Ascending aorta (tissue), 2 donors: Measurements from ENCODE around the gene MSRB3. TPM values are rescaled to one million over a fixed set of nuclear protein-coding genes. Genes with fewer than 3 reads are reported as not detected.
"Not testable (repeated sequence)": the region's sequence is repeated elsewhere in the genome, so short reads cannot be mapped to it uniquely, and the experiment has no call there.

Experiments
- DNase-seq, 2 donors: peaks; one replicate each; pipeline ENCODE4 v3.0.0-alpha.2; 2019; ENCODE audit warnings: low spot score in 2 of 2
- H3K27ac ChIP-seq, 2 donors: fragments of 200-600 bp; sonication (generic); one replicate each; pipeline ENCODE4 v1.5.1; 2016 to 2017; ENCODE audit warnings: mild to moderate bottlenecking in 1 of 2
- H3K27me3 ChIP-seq: fragments of 200-600 bp; sonication (generic); one replicate; pipeline ENCODE4 v1.5.1; 2017
- H3K36me3 ChIP-seq, 2 donors: fragments of 200-600 bp; sonication (generic); one replicate each; pipeline ENCODE4 v1.5.1; 2016
- H3K4me1 ChIP-seq, 2 donors: fragments of 200-600 bp; sonication (generic); one replicate each; pipeline ENCODE4 v1.5.1; 2016 to 2017; ENCODE audit warnings: mild to moderate bottlenecking in 1 of 2
- H3K4me3 ChIP-seq, 2 donors: fragments of 200-600 bp; sonication (generic); one replicate each; pipeline ENCODE4 v1.5.1; 2016 to 2017; ENCODE audit warnings: mild to moderate bottlenecking in 1 of 2
- H3K9me3 ChIP-seq, 2 donors: fragments of 200-600 bp; sonication (generic); one replicate each; pipeline ENCODE4 v1.5.1; 2016
- intact Hi-C: fragments of 100-400 bp; cut with DNase I; formaldehyde crosslinking; loops from one replicate; pipeline ENCODE4 v1.15.1; 2023
- total RNA-seq: library from RNA; depleted of rRNA; stranded (reverse); fragments of >200 nt; gene quantifications from one replicate; pipeline ENCODE4 v1.1.0, GENCODE V29; 2016
- TF ChIP-seq, protein P1 (sequence below), 3 experiments: fragments of 200-600 bp in 2 of 3; fragments of 450-650 bp in 1 of 3; sonication (generic) in 2 of 3; IDR thresholded peaks; one replicate each; pipeline ENCODE4 v1.5.1; 2016 to 2019; ENCODE audit warnings: antibody characterized with exemption in 3 of 3, mild to moderate bottlenecking in 1 of 3, moderate library complexity in 1 of 3

Gene MSRB3
- total RNA-seq, 1 donor from 2014 or later: 79.4 TPM

DNA sequence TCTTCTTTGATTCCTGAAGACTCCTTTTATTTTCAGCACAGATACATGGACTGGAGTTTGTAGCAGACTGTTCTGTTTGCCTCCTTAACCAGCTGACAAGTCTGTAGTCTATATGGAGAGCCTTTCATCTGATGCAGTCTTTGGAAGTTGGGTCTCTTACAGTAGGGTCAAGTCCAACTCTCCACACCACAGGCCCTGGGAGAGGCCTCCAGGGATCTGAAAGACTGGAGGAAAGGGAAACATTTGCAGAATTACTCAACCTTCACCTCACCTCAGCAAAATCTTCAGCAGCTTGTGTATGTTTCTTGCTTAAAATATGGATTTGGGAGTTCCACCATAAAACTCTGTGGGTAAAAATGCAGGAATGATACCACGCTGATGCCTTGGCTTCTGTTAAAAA is 188.4 kb downstream of the MSRB3 start:
- intact Hi-C loops: no loop called here
- TF ChIP-seq, protein P1, sequence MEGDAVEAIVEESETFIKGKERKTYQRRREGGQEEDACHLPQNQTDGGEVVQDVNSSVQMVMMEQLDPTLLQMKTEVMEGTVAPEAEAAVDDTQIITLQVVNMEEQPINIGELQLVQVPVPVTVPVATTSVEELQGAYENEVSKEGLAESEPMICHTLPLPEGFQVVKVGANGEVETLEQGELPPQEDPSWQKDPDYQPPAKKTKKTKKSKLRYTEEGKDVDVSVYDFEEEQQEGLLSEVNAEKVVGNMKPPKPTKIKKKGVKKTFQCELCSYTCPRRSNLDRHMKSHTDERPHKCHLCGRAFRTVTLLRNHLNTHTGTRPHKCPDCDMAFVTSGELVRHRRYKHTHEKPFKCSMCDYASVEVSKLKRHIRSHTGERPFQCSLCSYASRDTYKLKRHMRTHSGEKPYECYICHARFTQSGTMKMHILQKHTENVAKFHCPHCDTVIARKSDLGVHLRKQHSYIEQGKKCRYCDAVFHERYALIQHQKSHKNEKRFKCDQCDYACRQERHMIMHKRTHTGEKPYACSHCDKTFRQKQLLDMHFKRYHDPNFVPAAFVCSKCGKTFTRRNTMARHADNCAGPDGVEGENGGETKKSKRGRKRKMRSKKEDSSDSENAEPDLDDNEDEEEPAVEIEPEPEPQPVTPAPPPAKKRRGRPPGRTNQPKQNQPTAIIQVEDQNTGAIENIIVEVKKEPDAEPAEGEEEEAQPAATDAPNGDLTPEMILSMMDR (IDR thresholded peaks at IDR 0.05): no peak
- Histone ChIP-seq H3K27ac (no peak overlapping the region), H3K27me3 (no peaks in the 10 kb centered on the region), H3K4me1 (no peaks in the 10 kb centered on the region), H3K4me3 (no peak overlapping the region), H3K9me3 (no peaks in the 10 kb centered on the region), H3K36me3 (peaks cover 17 to 22% of the 10 kb centered on the region in 2 donors)
- no peak for DNase-seq

DNA sequence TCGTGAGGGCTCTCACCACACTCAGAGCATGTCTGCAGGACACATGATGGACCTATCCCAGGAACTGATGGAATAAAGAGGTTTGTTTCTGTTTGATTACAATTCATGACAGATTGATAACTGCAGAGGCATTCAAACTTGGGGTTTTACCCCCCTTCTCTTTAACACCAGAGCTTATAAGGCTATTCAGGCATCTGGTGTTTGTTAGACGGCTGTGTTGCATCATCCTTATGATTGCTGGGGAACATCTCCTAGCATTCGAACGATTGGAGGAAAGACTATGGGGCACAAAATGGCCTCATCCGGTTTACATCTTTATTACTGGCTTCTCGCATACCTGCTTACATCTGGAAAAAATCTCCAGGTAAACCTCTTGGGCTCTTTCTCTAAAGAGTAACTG is 191.8 kb downstream of the MSRB3 start:
- H3K36me3 ChIP-seq: peaks cover 0 to 5% of the 10 kb centered on the region in 2 donors
- H3K9me3 ChIP-seq: no peaks in the 10 kb centered on the region
- no peak for DNase-seq
- H3K27ac ChIP-seq: no peak overlapping the region
- TF ChIP-seq, protein P1 (IDR thresholded peaks at IDR 0.05): no peak
- H3K4me3 ChIP-seq: no peak overlapping the region
- no peaks in the 10 kb centered on the region for H3K27me3 ChIP-seq
- H3K4me1 ChIP-seq: no peaks in the 10 kb centered on the region
- intact Hi-C loops: no loop called here

DNA sequence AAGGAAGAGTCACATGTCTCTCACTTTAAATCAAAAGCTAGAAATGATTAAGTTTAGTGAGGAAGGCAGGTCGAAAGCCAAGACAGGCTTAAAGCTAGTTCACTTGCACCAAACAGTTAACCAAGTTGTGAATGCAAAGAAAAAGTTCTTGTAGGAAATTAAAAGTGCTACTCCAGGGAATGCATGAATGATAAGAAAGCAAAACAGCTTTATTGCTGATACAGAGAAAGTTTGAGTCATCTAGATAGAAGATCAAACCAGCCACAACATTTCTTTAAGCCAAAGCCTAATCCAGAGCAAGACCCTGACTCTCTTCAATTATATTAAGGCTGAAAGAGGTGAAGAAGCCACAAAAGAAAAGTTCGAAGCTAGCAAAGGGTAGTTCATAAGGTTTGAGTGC is 193.6 kb downstream of the MSRB3 start:
- Histone ChIP-seq H3K27ac (no peak overlapping the region), H3K4me1 (no peaks in the 10 kb centered on the region), H3K36me3 (peaks cover 0 to 3% of the 10 kb centered on the region in 2 donors), H3K27me3 (no peaks in the 10 kb centered on the region), H3K4me3 (no peak overlapping the region), H3K9me3 (no peaks in the 10 kb centered on the region)
- no peak for DNase-seq
- intact Hi-C loops: no loop called here
- TF ChIP-seq, protein P1 (IDR thresholded peaks at IDR 0.05): no peak

DNA sequence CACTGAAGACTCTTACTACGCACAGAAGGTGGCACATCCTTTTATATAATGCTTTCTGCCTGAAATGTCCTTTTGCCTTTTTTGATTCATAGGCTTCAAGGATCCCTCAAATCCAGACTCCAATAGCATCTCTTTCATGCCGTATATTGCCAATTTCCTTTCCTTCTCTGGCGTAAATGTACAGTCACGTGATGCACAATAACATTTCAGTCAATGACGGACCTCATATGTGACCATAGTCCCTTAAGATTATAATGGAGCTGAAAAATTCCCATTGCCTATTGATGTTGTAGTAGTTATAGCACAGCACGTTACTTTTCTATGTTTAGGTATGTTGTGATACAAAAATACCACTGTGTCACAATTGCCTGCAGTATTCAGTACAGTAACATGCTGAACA is 196.3 kb downstream of the MSRB3 start:
- DNase-seq: no peak
- H3K4me3 ChIP-seq: no peak overlapping the region
- no peaks in the 10 kb centered on the region for H3K27me3 ChIP-seq
- H3K27ac ChIP-seq: no peak overlapping the region
- H3K9me3 ChIP-seq: no peaks in the 10 kb centered on the region
- TF ChIP-seq, protein P1 (IDR thresholded peaks at IDR 0.05): no peak
- H3K36me3 ChIP-seq: no peaks in the 10 kb centered on the region
- H3K4me1 ChIP-seq: no peaks in the 10 kb centered on the region
- intact Hi-C loops: no loop called here

DNA sequence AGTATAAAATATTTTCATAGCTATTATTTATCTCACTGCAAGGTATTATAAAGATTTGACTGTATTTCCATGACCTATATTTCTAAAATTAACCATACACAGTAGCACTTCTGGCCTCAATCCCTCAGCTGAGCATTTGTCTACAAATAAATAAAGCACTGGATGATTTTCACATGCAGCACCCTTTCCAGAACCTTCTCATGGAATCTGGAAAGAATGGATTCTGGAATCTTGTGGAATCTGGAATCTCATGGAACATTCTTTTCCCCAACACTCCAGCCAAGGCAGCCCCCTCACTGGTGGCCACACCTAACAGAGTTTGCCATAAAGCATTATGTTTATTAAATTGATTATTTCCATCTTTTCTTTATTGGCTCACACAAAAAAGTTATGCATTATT is 199.2 kb downstream of the MSRB3 start:
- intact Hi-C loops: no loop called here
- no peaks in the 10 kb centered on the region for H3K36me3 ChIP-seq
- no peaks in the 10 kb centered on the region for H3K4me1 ChIP-seq
- no peak for DNase-seq
- TF ChIP-seq, protein P1 (IDR thresholded peaks at IDR 0.05): no peak
- H3K9me3 ChIP-seq: no peaks in the 10 kb centered on the region
- no peaks in the 10 kb centered on the region for H3K27me3 ChIP-seq
- no peak overlapping the region for H3K27ac ChIP-seq
- no peak overlapping the region for H3K4me3 ChIP-seq

DNA sequence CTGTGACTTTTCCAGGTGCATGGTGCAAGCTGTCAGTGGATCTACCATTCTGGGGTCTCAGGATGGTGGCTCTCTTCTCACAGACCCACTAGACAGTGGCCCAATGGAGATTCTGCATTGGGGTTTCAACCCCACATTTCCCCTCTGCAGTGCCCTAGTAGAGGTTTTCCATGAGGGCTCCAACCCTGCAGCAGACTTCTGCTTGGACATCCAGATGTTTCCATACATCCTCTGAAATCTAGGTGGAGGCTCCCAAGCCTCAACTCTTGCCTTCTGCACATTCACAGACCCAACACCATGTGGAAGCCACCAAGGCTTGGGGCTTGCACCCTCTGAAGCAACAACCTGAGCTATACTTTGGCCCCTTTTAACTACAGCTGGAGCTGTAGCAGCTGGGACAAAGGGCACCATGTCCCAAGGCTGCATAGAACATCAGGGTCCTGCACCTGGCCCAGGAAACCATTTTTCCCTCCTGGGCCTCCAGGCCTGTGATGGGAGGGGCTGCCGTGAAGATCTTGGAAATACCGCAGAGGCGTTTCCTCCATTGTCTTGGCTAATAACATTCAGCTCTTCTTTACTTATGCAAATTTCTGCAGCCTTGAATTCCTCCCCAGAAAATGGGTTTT is 205.5 kb downstream of the MSRB3 start:
- H3K4me3 ChIP-seq, H3K27me3 ChIP-seq, H3K9me3 ChIP-seq, intact Hi-C loops, H3K4me1 ChIP-seq, H3K27ac ChIP-seq, DNase-seq, H3K36me3 ChIP-seq: not testable (repeated sequence)
